Mesenteric fat pad (tissue), 1 donor: ENCODE measurements around the gene RSBN1L. TPM values are rescaled to one million over a fixed set of nuclear protein-coding genes. Genes with fewer than 3 reads are reported as not detected.
"Not testable (repeated sequence)": the region's sequence is repeated elsewhere in the genome, so short reads cannot be mapped to it uniquely, and the experiment has no call there.

ENCODE experiments used
- DNase-seq: peaks from one replicate; pipeline ENCODE4 v3.0.0-alpha.2; 2020; ENCODE audit warnings: low spot score
- total RNA-seq: library from RNA; stranded (reverse); fragmentation: NEBNext Ultra II Directional; extraction: Animal tissue kit (Norgen Biotek cat#: 25700); gene quantifications from one replicate; pipeline ENCODE4 v1.2.1, GENCODE V29; 2021
- donor health status: DM: yes; HTN: yes; CAD: no.

RSBN1L gene
- total RNA-seq, 1 donor from 2014 or later, result 8.9 TPM

- DNase-seq, result no peak
These were observed 9.0 kb upstream of the RSBN1L start for GRCh38 chr7:77687100-77687746.

- no peak for DNase-seq
These were observed 8.5 kb upstream of the RSBN1L start for GRCh38 chr7:77687747-77688144.

- DNase-seq, result no peak
These were observed 6.0 kb upstream of the RSBN1L start for GRCh38 chr7:77690289-77690688.

GRCh38 chr7:77691892-77692491, 4.3 kb upstream of the RSBN1L start:
- no peak for DNase-seq

GRCh38 chr7:77693830-77694583, 2.3 kb upstream of the RSBN1L start:
- DNase-seq, result no peak

- peak; percentile 91 for DNase-seq
These were observed 630 bp downstream of the RSBN1L start for GRCh38 chr7:77696643-77697534.

GRCh38 chr7:77697535-77697831, 1.2 kb downstream of the RSBN1L start:
- DNase-seq, result no peak

GRCh38 chr7:77698042-77698625, 1.9 kb downstream of the RSBN1L start:
- DNase-seq, result no peak

- DNase-seq, result no peak
These were observed 2.8 kb downstream of the RSBN1L start for GRCh38 chr7:77699056-77699455.

- no peak for DNase-seq
These were observed 6.3 kb downstream of the RSBN1L start for GRCh38 chr7:77702513-77702912.

GRCh38 chr7:77702968-77703472, 6.8 kb downstream of the RSBN1L start:
- DNase-seq, result no peak

- DNase-seq, result not testable (repeated sequence)
These were observed 7.4 kb downstream of the RSBN1L start for GRCh38 chr7:77703669-77704068.

- DNase-seq, result no peak
These were observed 11.3 kb downstream of the RSBN1L start for GRCh38 chr7:77707504-77707992.

GRCh38 chr7:77710067-77710466, 13.8 kb downstream of the RSBN1L start:
- DNase-seq, result no peak

- no peak for DNase-seq
These were observed 14.6 kb downstream of the RSBN1L start for GRCh38 chr7:77710861-77711260.

GRCh38 chr7:77714195-77714594, 17.9 kb downstream of the RSBN1L start:
- DNase-seq, result no peak

- not testable (repeated sequence) for DNase-seq
These were observed 18.7 kb downstream of the RSBN1L start for GRCh38 chr7:77714931-77715330.

GRCh38 chr7:77716804-77717203, 20.5 kb downstream of the RSBN1L start:
- DNase-seq, result no peak

- DNase-seq, result not testable (repeated sequence)
These were observed 21.3 kb downstream of the RSBN1L start for GRCh38 chr7:77717566-77717965.

- no peak for DNase-seq
These were observed 31.3 kb downstream of the RSBN1L start for GRCh38 chr7:77727527-77727926.
